H54 (cell line): ENCODE results near the gene EEF1AKMT3.

ENCODE experiments used
- DNase-seq: peaks from one replicate; pipeline ENCODE4 v3.0.0; 2011; ENCODE audit warnings: low spot score, mixed read lengths; ENCODE audit not compliant: insufficient read length
- FAIRE-seq: peaks from 3 replicates; lab custom pipeline; 2011; peaks lifted over from hg19 to GRCh38; lab: Jason Lieb, UNC
- POLR2A ChIP-seq: IDR thresholded peaks from 2 replicates; pipeline ENCODE4 v1.6.1; 2011; ENCODE audit warnings: low read depth, mild to moderate bottlenecking, low read length

Gene EEF1AKMT3

DNA sequence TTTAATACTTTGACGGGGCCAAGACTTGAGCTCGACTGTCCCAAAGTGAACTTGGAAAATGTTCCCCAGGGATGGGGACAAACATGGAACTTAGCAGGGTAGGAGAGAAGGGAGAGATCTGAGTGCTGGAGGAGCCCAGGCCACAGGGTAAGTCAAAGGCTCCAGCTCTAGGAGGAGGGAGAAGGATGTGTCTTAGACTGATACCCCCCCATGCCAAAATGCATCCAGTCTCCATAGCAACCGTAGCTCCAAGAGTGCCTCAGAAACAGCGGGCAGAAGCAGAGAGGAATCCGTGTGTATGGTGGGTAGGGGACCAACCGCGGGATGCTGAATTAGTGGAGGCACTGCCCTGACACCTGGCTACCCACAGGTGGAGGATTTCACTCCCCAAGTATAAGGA lies 33.0 kb upstream of the EEF1AKMT3 start:
- no peak for TF ChIP-seq POLR2A
- no peak for DNase-seq
- no peak for FAIRE-seq

DNA sequence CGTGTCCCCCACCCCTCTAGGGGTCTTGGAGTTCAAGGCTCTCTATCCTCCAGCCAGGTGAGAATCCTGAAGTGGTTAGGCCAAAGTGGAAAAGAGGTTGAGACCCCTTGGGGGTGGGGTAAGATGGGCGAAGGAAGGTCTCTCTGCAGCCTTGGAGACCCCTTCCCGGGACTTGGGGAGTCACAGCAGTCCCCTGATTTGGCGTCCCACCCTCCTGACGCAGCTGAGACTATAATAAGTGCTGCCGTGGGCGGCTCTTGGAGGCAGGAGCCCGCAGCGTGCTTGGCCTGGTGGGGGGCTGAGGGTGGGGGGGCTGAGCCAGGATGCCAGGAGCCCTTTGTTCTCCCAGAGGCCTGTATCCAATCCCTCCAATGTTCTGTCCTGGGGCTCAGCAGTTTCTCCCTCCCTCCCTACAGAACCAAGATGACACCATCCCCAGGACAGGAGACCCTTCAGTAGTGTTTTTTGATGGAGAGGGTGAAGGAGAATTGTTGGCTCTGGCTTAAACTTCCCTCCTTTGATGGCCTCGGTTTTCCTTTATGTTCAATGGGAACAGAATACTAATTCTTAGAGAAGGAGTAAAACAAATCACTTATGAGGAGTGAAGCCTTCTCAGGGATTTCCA lies 32.4 kb upstream of the EEF1AKMT3 start:
- FAIRE-seq, result no peak
- TF ChIP-seq POLR2A, result no peak
- DNase-seq, result no peak

DNA sequence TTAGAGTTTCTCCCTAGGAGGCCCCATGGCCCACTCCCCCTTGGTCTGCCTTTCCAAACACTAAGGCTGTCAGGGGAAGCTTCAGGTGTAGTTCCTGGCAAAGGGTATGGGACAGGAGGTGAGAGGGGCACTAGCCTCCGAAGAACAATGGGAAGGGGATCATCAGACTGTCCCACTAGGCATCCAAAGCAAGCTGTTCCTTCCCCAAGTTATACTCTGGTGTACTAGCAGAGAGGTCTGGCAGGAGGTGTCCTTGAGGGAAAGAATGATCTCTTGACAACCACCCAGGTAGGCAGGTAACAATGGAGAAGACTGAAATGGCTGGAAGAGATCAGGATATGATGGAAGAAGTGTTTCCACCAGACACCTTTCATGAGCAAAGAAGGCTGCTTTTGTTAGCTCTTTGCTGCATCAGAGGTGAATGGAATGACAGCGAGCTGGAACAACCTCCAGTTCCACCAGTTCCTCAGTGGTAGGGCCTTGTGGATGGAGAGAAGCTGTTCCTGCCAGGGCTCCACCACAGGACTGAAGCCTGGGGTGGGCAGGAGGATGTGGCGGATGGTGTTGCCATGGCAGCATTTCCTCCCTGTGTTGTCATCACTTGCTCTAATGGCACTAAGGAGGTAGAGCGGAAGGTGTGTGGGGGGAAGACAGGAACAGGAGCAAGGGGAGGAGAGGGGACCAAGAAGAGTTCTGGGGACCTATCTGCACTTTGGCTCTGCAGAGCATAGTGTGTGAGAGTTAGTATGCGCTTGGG lies 31.6 kb upstream of the EEF1AKMT3 start:
- DNase-seq, result no peak
- no peak for TF ChIP-seq POLR2A
- no peak for FAIRE-seq

DNA sequence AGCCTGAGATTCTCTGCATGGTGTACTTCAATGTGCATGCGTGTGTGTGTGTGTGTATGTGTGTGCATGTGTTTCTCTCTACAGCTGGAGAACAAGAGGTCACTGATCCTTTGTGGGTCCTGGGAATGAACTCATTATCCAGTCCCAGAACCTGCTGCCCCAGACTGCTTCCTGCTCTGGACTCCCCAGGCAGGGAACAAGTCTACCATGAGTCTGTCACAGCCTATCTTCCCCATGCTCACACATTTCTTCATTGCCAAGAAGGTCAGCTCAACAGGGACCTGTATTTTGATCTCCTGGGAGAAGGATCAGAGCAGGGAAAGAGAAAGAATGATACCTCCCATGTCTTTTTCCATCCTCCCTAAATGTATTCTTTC lies 31.0 kb upstream of the EEF1AKMT3 start:
- no peak for TF ChIP-seq POLR2A
- FAIRE-seq (no peak), DNase-seq (no peak)

DNA sequence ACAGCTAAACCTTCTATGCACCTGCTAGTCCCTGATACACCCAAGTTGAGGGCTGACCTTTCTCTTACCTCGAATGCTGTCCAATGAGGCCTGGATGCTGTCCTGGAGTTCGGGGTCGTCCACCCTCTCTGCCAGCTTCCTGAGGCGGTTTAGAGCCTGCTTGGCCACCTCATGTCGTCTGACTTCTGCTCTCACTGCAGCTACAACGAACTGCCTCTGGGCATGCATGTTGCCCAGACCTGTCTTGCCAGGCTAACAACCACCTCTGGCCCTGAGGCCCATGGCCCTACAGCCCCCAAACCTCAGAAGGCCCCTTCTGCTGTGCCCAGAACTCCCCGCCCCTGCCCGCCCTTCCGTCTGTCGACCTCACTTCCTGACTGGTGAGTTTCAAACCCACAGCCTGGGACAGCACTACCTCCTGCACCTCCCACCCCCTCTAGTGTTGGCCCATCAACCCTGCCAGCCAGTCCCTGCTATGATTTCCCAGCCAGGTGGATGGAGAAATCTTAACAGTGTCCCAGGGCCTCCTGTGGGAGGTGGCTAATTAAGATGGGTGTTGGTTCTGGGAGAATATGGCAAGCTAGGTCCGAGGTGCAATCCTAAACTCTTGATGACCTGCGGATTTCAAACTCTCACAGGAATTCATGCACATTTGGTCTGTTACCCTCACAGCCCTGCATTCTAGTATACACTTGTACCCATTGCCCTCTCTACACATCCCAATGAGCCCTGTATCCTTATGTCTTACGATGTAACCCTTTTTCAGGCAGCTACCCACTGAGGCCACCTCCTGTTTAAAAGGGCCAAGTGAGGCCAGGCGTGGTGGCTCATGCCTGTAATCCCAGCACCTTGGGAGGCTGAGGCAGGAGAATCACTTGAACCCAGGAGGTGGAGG lies 30.3 kb upstream of the EEF1AKMT3 start:
- FAIRE-seq, result no peak
- no peak for DNase-seq

GRCh38 chr12:57743769-57744168 lies 28.6 kb upstream of the EEF1AKMT3 start:
- FAIRE-seq, result no peak
- TF ChIP-seq POLR2A, result no peak
- DNase-seq, result no peak

More for the DNA sequence above, 30.3 kb upstream of the EEF1AKMT3 start:
- TF ChIP-seq POLR2A, result no peak

- 0 out of 2 replicates have a peak, but pooled peaks have one; percentile 13 for TF ChIP-seq POLR2A
- no peak for DNase-seq
- no peak for FAIRE-seq
Observed at GRCh38 chr12:57744194-57744776, 28.1 kb upstream of the EEF1AKMT3 start.

GRCh38 chr12:57744777-57745484 lies 27.5 kb upstream of the EEF1AKMT3 start, which contains the start of gene TSPAN31:
Gene TSPAN31 (plus strand): TSS chr12:57745039. CDS start chr12:57745155, 116 bp downstream.
- peak; percentile 92 for DNase-seq
- 0 out of 2 replicates have a peak, but pooled peaks have one; percentile 16 for TF ChIP-seq POLR2A
- peak; percentile 81 for FAIRE-seq

- DNase-seq (no peak), FAIRE-seq (no peak)
- 0 out of 2 replicates have a peak, but pooled peaks have one; percentile 1 for TF ChIP-seq POLR2A
Observed at GRCh38 chr12:57745485-57745881, 26.9 kb upstream of the EEF1AKMT3 start.

- FAIRE-seq, result no peak
- no peak for DNase-seq
- TF ChIP-seq POLR2A, result no peak
Observed at GRCh38 chr12:57746025-57746424, 26.4 kb upstream of the EEF1AKMT3 start.

GRCh38 chr12:57749061-57749460 lies 23.4 kb upstream of the EEF1AKMT3 start:
- no peak for TF ChIP-seq POLR2A
- FAIRE-seq (no peak), DNase-seq (no peak)

GRCh38 chr12:57750561-57751431 lies 21.6 kb upstream of the EEF1AKMT3 start:
- no peak for DNase-seq
- TF ChIP-seq POLR2A, result no peak
- FAIRE-seq, result no peak
